Heart left ventricle (tissue), 13 donors: ENCODE results near the gene SLC30A5.

Experiments used
- CTCF ChIP-seq, 12 donors: fragments of 200-600 bp; sonication (generic) in 4 of 12; IDR thresholded peaks; one replicate each; pipeline versions ENCODE4 v1.5.0 to v1.8.0; 2018 to 2022; ENCODE audit warnings: antibody characterized with exemption in 12 of 12, mild to moderate bottlenecking in 5 of 12
- POLR2A ChIP-seq, 2 donors: fragments of 450-650 bp; IDR thresholded peaks; one replicate each; pipeline ENCODE4 v1.6.1; 2017; ENCODE audit warnings: antibody characterized with exemption in 2 of 2, mild to moderate bottlenecking in 2 of 2, moderate library complexity in 2 of 2
- donor health status: ischemic (EF 13 %, LVEDD 7.1; RV severe dilation, severe dysfunction).
- donor health status: DM: no; HTN: yes; CAD: no.
- donor health status: DM: no; HTN: no; CAD: no.
- donor health status: ischemic (EF 25% LVEDD 6.9; RV normal size, moderate dysfunction).
- donor health status: ischemic (EF 25% LVEDD 5.7; RV mildly dilated, moderate dysfunction).
- donor health status: ischemic (EF 35%, LVEDD 5.7; RV mildly dilated, moderate dysfunction).
- donor health status: nonischemic (EF 11% LVEDD 7.7; RV severe dilation, severe dysfunction).
- donor health status: DM: yes; HTN: yes; CAD: no.
- donor health status: PGD.
- donor health status: ischemic (EF 29% LVEDD 5.4; RV normal size, mild dysfunction).
- donor health status: nonischemic (EF 23%, LVEDD 6.1; RV moderate dilation, normal function).

- TF ChIP-seq CTCF (IDR thresholded peaks at IDR 0.05) = peak; percentile 85 to 98 (median 92)
- peak; percentile 58 to 94 for TF ChIP-seq POLR2A (IDR thresholded peaks at IDR 0.05)
Observed at GRCh38 chr5:69093771-69094482, at the start of gene SLC30A5.
